IPS DF 4.7 (cell line): ENCODE data around the gene PUDP.

Source experiments
- DNase-seq: peaks from one replicate; pipeline ENCODE4 v3.0.0-alpha.2; 2013; ENCODE audit warnings: low spot score; ENCODE audit errors: extremely low read depth

Gene PUDP

GRCh38 chrX:7146703-7147412, 1.1 kb downstream of the PUDP start:
- DNase-seq, result no peak

GRCh38 chrX:7146020-7146702, 1.8 kb downstream of the PUDP start:
- DNase-seq, result no peak

- DNase-seq, result no peak
These were observed 2.5 kb downstream of the PUDP start for GRCh38 chrX:7145454-7145853.

- no peak for DNase-seq
These were observed 3.9 kb downstream of the PUDP start for GRCh38 chrX:7143941-7144525.

- DNase-seq, result no peak
These were observed 4.9 kb downstream of the PUDP start for GRCh38 chrX:7143076-7143475.

- no peak for DNase-seq
These were observed 8.5 kb downstream of the PUDP start for GRCh38 chrX:7139202-7140081.

- DNase-seq, result no peak
These were observed 13.0 kb downstream of the PUDP start for GRCh38 chrX:7134981-7135380.

GRCh38 chrX:7133050-7133440, 14.9 kb downstream of the PUDP start:
- no peak for DNase-seq

GRCh38 chrX:7132335-7133049, 15.5 kb downstream of the PUDP start:
- peak; percentile 25 for DNase-seq

GRCh38 chrX:7131621-7132020, 16.3 kb downstream of the PUDP start:
- no peak for DNase-seq

GRCh38 chrX:7127056-7127455, 20.9 kb downstream of the PUDP start:
- no peak for DNase-seq

GRCh38 chrX:7120878-7121219, 27.1 kb downstream of the PUDP start:
- DNase-seq, result no peak

GRCh38 chrX:7119950-7120877, 27.7 kb downstream of the PUDP start:
- no peak for DNase-seq

- no peak for DNase-seq
These were observed 30.4 kb downstream of the PUDP start for GRCh38 chrX:7117587-7117986.

- no peak for DNase-seq
These were observed 31.9 kb downstream of the PUDP start for GRCh38 chrX:7116081-7116480.

GRCh38 chrX:7115557-7115956, 32.4 kb downstream of the PUDP start:
- no peak for DNase-seq

GRCh38 chrX:7112071-7112470, 35.9 kb downstream of the PUDP start:
- no peak for DNase-seq

GRCh38 chrX:7111518-7111917, 36.4 kb downstream of the PUDP start:
- DNase-seq, result no peak

- DNase-seq, result no peak
These were observed 37.1 kb downstream of the PUDP start for GRCh38 chrX:7110821-7111276.
